Esophagus (tissue), 2 donors: Measurements from ENCODE around the gene BMPR1B. TPM values are rescaled to one million over a fixed set of nuclear protein-coding genes. Genes with fewer than 3 reads are reported as not detected.

Source experiments
- H3K27ac ChIP-seq, 2 donors: one replicate each; pipeline ENCODE4 v1.5.1; 2013; ENCODE audit warnings: low read depth in 2 of 2, mild to moderate bottlenecking in 2 of 2, inconsistent platforms in 1 of 2, low read length in 1 of 2, moderate library complexity in 1 of 2
- H3K27me3 ChIP-seq, 2 donors: one replicate each; pipeline ENCODE4 v1.6.1; 2013; ENCODE audit warnings: low read length in 2 of 2, control low read depth in 1 of 2, mild to moderate bottlenecking in 1 of 2; ENCODE audit not compliant: insufficient read depth in 2 of 2, control insufficient read depth in 1 of 2
- H3K36me3 ChIP-seq, 2 donors: one replicate each; pipeline ENCODE4 v1.6.1; 2013; ENCODE audit warnings: low read length in 1 of 2; ENCODE audit not compliant: control insufficient read depth in 2 of 2, insufficient read depth in 2 of 2
- H3K4me1 ChIP-seq, 2 donors: one replicate each; pipeline ENCODE4 v1.6.1; 2013; ENCODE audit warnings: low read length in 1 of 2; ENCODE audit not compliant: control insufficient read depth in 2 of 2, insufficient read depth in 2 of 2
- H3K4me3 ChIP-seq, 2 donors: one replicate each; pipeline ENCODE4 v1.5.1; 2013; ENCODE audit warnings: low read length in 2 of 2, mild to moderate bottlenecking in 2 of 2, low read depth in 1 of 2, moderate library complexity in 1 of 2
- H3K9me3 ChIP-seq, 2 donors: one replicate each; pipeline ENCODE4 v1.6.1; 2013; ENCODE audit warnings: mild to moderate bottlenecking in 2 of 2, low read depth in 1 of 2, low read length in 1 of 2, moderate library complexity in 1 of 2; ENCODE audit not compliant: control insufficient read depth in 2 of 2, insufficient read depth in 1 of 2
- WGBS, 2 donors: extraction: QIAGEN DNeasy Blood & Tissue Kit; methylation state at CpG; one replicate each; pipeline ENCODE4 v1.1.7; 2013; 5-methylcytosine and 5-hydroxymethylcytosine counted together
- polyA plus RNA-seq, 2 donors: library from polyadenylated mRNA; stranded (reverse); fragments of 200-250 nt; gene quantifications; one replicate each; pipeline ENCODE4 v1.2.3, GENCODE V29; 2013
- donor health status: healthy with polysubstance abuse.
- donor health status: Bipolar disorder and iron deficiency.

Gene BMPR1B
- polyA plus RNA-seq, 2 donors: 0.18 to 0.22 TPM

DNA sequence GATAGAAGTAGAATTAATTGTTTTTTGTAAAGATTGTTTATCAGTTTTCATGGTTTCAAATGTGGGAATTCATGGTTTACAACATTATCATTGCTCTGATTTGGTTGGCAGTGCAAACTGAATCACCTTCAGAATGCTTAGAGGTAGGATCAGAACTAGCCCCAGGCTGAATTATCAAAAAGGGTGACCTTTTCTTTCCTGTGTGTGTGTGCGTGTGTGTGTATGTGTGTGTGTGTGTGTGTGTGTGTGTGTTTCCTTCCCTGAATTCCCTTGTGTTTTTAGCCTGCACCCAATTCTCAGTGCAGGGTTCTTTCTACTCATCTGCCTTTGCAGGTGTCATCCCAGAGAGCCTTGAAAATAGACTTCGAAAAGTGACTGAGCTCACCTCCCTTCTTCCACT, 125.0 kb downstream of the BMPR1B start:
- H3K27me3 ChIP-seq: no peaks in the 10 kb centered on the region
- H3K4me1 ChIP-seq: no peaks in the 10 kb centered on the region
- WGBS, 2 donors: 66 to 67% methylated on average over 2 of the region's 2 CpGs
- H3K4me3 ChIP-seq: no peak overlapping the region
- H3K27ac ChIP-seq: no peak overlapping the region
- no peaks in the 10 kb centered on the region for H3K36me3 ChIP-seq
- H3K9me3 ChIP-seq: no peaks in the 10 kb centered on the region

DNA sequence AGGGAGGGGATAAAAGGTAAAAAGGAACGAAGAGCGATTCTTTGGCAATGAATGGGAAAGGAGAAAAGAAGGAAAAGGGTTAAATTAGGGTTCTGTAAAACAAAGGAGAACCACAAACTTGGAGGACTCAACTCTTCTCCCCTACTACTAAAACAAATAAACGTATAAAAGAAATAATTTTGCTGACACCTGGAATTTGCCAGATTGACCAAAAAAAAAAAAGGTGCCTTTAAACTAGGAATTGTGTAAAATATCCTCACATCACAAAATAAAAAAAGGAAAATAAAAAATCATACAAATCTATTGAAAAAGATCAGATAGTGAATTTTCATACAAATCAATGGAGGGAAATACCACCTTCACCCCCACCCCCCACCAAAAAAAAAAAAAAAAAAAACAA, 129.3 kb downstream of the BMPR1B start:
- no peaks in the 10 kb centered on the region for H3K27me3 ChIP-seq
- no peaks in the 10 kb centered on the region for H3K36me3 ChIP-seq
- H3K27ac ChIP-seq: no peak overlapping the region
- peaks cover 0 to 2% of the 10 kb centered on the region in 2 donors for H3K9me3 ChIP-seq
- 73 to 74% methylated on average over 3 of the region's 3 CpGs for WGBS, 2 donors
- no peaks in the 10 kb centered on the region for H3K4me1 ChIP-seq
- no peak overlapping the region for H3K4me3 ChIP-seq

DNA sequence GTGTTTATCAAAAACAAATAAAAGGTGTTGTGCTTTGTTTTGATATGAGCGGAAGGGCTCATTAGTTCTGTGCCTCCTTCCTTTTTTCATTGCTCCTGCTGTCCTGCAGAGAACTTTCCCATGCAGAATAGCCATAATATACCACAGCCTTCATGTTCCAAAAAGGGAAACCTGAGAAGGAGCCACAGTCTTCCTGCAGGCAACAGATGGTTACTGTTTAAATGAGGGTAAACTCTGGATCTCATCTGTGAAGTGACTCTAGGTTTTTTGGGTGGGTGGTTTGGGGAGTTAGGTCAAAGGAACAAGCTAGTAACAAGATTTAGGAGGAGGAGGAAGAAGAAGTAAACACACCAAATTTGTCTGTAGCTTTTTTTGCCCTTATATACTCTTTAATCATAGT, 131.8 kb downstream of the BMPR1B start:
- no peaks in the 10 kb centered on the region for H3K36me3 ChIP-seq
- no peak overlapping the region for H3K27ac ChIP-seq
- H3K27me3 ChIP-seq: no peaks in the 10 kb centered on the region
- no peak overlapping the region for H3K4me3 ChIP-seq
- H3K9me3 ChIP-seq: peaks cover 0 to 2% of the 10 kb centered on the region in 2 donors
- no peaks in the 10 kb centered on the region for H3K4me1 ChIP-seq
- 72 to 82% methylated on average over 1 of the region's 1 CpG for WGBS, 2 donors

DNA sequence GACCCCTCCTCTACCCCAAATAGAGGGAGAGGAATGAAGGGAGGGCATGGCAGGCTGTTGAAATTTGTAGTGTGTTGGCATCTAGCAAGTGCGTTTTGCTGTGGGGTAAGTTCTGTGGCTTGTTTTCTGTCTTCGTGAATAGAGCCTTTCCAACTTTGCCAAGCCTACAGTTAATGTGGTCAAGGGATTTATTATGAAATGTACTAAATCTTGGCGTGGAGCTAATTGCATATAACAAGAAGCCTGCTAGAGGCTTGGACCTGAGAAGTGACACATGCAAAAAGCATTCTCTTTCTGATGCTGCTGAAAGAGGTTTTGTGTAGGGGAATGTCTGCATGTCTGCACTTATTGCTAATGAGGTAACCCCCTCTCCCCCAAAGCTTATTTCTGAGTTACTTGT, 132.2 kb downstream of the BMPR1B start:
- 35 to 64% methylated on average over 3 of the region's 3 CpGs for WGBS, 2 donors
- Histone ChIP-seq H3K4me3 (no peak overlapping the region), H3K4me1 (no peaks in the 10 kb centered on the region), H3K27ac (no peak overlapping the region), H3K36me3 (no peaks in the 10 kb centered on the region), H3K9me3 (peaks cover 0 to 2% of the 10 kb centered on the region in 2 donors), H3K27me3 (no peaks in the 10 kb centered on the region)

DNA sequence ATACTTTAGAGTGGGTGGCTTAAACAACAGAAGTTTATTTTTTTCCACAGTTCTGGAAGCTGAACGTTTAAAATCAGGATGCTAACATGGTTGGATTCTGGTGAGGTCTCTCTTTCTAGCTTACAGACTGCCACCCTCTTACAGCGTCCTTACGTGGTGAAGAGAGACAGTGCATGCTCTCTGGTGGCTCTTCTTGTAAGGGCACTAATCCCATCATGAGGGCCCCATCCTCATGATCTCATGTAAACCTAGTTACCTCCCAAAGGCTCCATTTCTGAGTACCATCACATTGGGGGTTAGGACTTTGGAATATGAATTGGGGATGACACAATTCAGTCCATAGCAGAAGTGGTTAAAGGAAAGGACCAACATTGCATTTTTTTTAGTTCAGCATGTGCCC, 132.8 kb downstream of the BMPR1B start:
- Histone ChIP-seq H3K36me3 (no peaks in the 10 kb centered on the region), H3K27ac (no peak overlapping the region), H3K27me3 (no peaks in the 10 kb centered on the region), H3K9me3 (peaks cover 0 to 2% of the 10 kb centered on the region in 2 donors), H3K4me3 (no peak overlapping the region), H3K4me1 (no peaks in the 10 kb centered on the region)
- WGBS, 2 donors: 88 to 91% methylated on average over 3 of the region's 3 CpGs

DNA sequence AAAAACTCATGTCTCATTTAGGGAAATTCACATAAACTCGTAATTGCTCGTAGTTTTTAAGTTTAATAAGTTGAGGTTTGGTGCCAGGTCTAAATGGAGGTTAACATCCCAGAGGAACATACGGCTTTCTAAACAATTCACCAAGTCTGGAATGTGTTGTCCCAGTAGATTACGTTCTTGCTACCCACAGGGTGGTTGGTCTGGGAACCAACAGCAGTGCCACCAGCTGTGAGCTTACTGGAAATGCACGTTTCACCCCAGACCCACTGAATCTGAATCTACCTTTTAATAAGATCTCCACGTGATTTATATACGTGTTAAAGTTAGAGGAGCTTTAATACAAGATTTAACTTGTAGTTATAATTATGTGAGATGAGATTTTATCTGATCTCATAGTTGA, 134.3 kb downstream of the BMPR1B start:
- H3K27me3 ChIP-seq: no peaks in the 10 kb centered on the region
- WGBS, 2 donors: 70 to 73% methylated on average over 7 of the region's 7 CpGs
- H3K27ac ChIP-seq: no peak overlapping the region
- no peaks in the 10 kb centered on the region for H3K4me1 ChIP-seq
- no peaks in the 10 kb centered on the region for H3K36me3 ChIP-seq
- H3K4me3 ChIP-seq: no peak overlapping the region
- peaks cover 0 to 2% of the 10 kb centered on the region in 2 donors for H3K9me3 ChIP-seq

DNA sequence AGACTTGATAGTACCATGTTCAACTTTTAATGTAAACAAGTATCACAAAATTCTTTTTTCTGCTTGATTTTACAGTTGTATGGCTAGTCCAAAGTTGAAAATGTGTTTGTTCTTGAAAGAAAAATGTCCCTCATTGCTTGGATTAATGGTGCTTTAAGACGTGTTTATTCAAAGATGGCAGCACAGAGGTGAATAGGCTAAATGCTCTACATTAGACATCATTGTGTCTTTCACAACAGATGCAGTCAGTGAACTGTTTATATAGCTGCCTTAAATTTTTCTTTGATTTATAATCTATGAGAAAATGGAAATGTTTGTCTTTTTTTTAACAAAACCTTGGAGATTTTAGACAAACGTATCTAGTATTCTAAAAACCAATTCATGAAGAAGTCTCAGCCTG, 137.3 kb downstream of the BMPR1B start:
- Histone ChIP-seq H3K4me1 (no peaks in the 10 kb centered on the region), H3K4me3 (no peak overlapping the region), H3K27me3 (no peaks in the 10 kb centered on the region), H3K36me3 (no peaks in the 10 kb centered on the region), H3K27ac (no peak overlapping the region), H3K9me3 (peaks cover 0 to 2% of the 10 kb centered on the region in 2 donors)
- WGBS, 2 donors: 46 to 54% methylated on average over 2 of the region's 2 CpGs

DNA sequence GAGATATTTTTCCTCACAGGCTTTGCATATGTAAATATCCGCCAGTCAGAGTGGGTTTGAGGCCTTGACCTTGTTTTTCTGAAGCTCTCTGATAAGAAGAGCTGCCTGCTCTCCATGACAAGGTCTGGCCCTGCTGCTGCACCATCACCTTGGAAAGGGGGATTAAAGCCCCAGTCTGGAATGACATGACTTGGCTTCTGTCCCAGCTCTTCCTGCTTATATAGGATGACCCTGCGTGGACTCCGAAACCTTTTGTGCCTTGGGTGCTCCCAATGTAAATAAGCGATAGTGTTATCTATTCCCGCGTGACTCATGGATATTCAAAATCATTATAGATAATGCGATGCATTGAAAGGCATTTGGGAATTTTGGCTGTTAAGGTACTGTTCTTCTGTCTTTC, 139.3 kb downstream of the BMPR1B start:
- Histone ChIP-seq H3K27me3 (no peaks in the 10 kb centered on the region), H3K4me1 (no peaks in the 10 kb centered on the region), H3K27ac (no peak overlapping the region), H3K36me3 (no peaks in the 10 kb centered on the region), H3K9me3 (no peaks in the 10 kb centered on the region), H3K4me3 (no peak overlapping the region)
- 71 to 73% methylated on average over 7 of the region's 7 CpGs for WGBS, 2 donors

DNA sequence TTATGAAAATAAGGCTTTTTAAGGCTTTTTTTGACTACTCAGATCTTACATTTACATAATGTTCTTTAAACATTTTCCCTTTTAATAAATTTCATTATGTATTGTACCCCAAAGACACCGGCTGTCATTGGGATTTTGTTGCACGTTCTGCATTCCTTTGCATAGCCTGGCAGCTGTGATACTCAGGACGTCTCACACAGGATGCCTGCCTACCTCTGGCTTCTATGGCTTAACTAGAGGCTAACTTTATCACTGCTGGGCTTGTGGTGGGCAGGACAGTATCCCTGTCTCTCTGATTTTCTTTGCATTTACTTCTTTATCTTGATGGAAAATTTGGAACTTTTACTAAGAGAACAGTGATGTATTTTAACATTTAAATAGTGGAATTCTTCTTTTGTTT, 147.8 kb downstream of the BMPR1B start:
- H3K9me3 ChIP-seq: no peaks in the 10 kb centered on the region
- 38 to 49% methylated on average over 3 of the region's 3 CpGs for WGBS, 2 donors

DNA sequence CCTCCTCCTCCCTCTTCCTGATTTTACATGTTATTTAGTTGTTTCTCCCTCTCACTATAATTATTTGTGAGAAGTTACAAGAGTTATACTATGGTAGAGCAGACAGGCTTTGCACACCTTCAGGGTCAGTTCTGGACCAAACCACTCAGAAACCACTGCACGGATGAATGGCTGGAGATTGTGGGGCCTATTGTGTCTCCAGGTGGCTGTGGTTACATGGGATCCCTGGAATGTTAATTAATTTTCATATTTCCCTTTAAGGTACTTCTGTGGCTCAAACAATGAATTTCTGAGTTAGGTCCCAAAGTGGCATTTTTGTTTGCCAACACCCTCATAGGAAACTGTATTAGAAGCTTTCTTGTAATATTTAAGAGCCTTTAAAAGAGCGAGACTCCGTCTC, 151.9 kb downstream of the BMPR1B start:
- no peak overlapping the region for H3K4me3 ChIP-seq
- H3K27me3 ChIP-seq: no peaks in the 10 kb centered on the region
- 86 to 98% methylated on average over 3 of the region's 3 CpGs for WGBS, 2 donors
- no peak overlapping the region for H3K27ac ChIP-seq
- H3K9me3 ChIP-seq: no peaks in the 10 kb centered on the region
- H3K4me1 ChIP-seq: no peaks in the 10 kb centered on the region
- H3K36me3 ChIP-seq: no peaks in the 10 kb centered on the region

More for the DNA sequence above, 147.8 kb downstream of the BMPR1B start:
- no peaks in the 10 kb centered on the region for H3K4me1 ChIP-seq
- no peak overlapping the region for H3K4me3 ChIP-seq
- no peaks in the 10 kb centered on the region for H3K27me3 ChIP-seq
- no peak overlapping the region for H3K27ac ChIP-seq
- no peaks in the 10 kb centered on the region for H3K36me3 ChIP-seq
